NCI-H1436 (cell line): ENCODE results near the gene RBAK.
"Not testable (repeated sequence)": the region's sequence is repeated elsewhere in the genome, so short reads cannot be mapped to it uniquely, and the experiment has no call there.

Experiments used
- DNase-seq: peaks from one replicate; lab custom pipeline; 2025; lab: John Stamatoyannopoulos, UW

The RBAK gene

GRCh38 chr7:5045558-5046396 is at the start of gene RBAK:
RBAK (plus strand) TSS chr7:5045860; CDS start chr7:5048077, 2,217 bp downstream.
- peak; percentile 83 for DNase-seq

- DNase-seq, result no peak
Observed at GRCh38 chr7:4996696-4997222, 48.9 kb upstream of the RBAK start.

GRCh38 chr7:4998244-4998643 is 47.4 kb upstream of the RBAK start:
- no peak for DNase-seq

- no peak for DNase-seq
Observed at GRCh38 chr7:4998910-4999309, 46.8 kb upstream of the RBAK start.

GRCh38 chr7:4999369-4999950 is 46.2 kb upstream of the RBAK start:
- DNase-seq, result no peak

GRCh38 chr7:5001003-5001402 is 44.7 kb upstream of the RBAK start:
- no peak for DNase-seq

- no peak for DNase-seq
Observed at GRCh38 chr7:5001911-5002310, 43.7 kb upstream of the RBAK start.

GRCh38 chr7:5005066-5005465 is 40.6 kb upstream of the RBAK start:
- DNase-seq, result no peak

- DNase-seq, result no peak
Observed at GRCh38 chr7:5012985-5013384, 32.7 kb upstream of the RBAK start.

GRCh38 chr7:5015936-5016335 is 29.7 kb upstream of the RBAK start:
- DNase-seq, result not testable (repeated sequence)

GRCh38 chr7:5017626-5018025 is 28.0 kb upstream of the RBAK start:
- DNase-seq, result not testable (repeated sequence)

GRCh38 chr7:5020098-5020497 is 25.6 kb upstream of the RBAK start:
- DNase-seq, result no peak

- DNase-seq, result not testable (repeated sequence)
Observed at GRCh38 chr7:5020976-5021550, 24.6 kb upstream of the RBAK start.

GRCh38 chr7:5023626-5024025 is 22.0 kb upstream of the RBAK start:
- DNase-seq, result not testable (repeated sequence)

- not testable (repeated sequence) for DNase-seq
Observed at GRCh38 chr7:5027796-5028410, 17.8 kb upstream of the RBAK start.

- not testable (repeated sequence) for DNase-seq
Observed at GRCh38 chr7:5033186-5033585, 12.5 kb upstream of the RBAK start.

GRCh38 chr7:5035276-5035675 is 10.4 kb upstream of the RBAK start:
- no peak for DNase-seq

- DNase-seq, result no peak
Observed at GRCh38 chr7:5036446-5036845, 9.2 kb upstream of the RBAK start.

- no peak for DNase-seq
Observed at GRCh38 chr7:5041047-5041446, 4.6 kb upstream of the RBAK start.

GRCh38 chr7:5043661-5044060 is 2.0 kb upstream of the RBAK start:
- DNase-seq, result no peak

GRCh38 chr7:5046397-5046732 is 705 bp downstream of the RBAK start:
- not testable (repeated sequence) for DNase-seq

GRCh38 chr7:5047127-5047526 is 1.5 kb downstream of the RBAK start:
- not testable (repeated sequence) for DNase-seq

GRCh38 chr7:5050676-5051075 is 5.0 kb downstream of the RBAK start:
- DNase-seq, result no peak
